Nephron (organoid): ENCODE results near the gene ERG.

Experiments used
- H3K27ac Mint-ChIP-seq, 3 experiments: 2 replicates each; pipeline ENCODE4 v1.8.0; 2020; ENCODE audit warnings: mixed read lengths in 3 of 3, mild to moderate bottlenecking in 2 of 3, moderate library complexity in 1 of 3
- H3K27me3 Mint-ChIP-seq: 2 replicates; pipeline ENCODE4 v1.8.0; 2021; ENCODE audit warnings: low read depth, mild to moderate bottlenecking, moderate library complexity, mixed read lengths
- H3K36me3 Mint-ChIP-seq: 2 replicates; pipeline ENCODE4 v1.8.0; 2020; ENCODE audit warnings: low read depth, mixed read lengths
- H3K4me1 Mint-ChIP-seq: 2 replicates; pipeline ENCODE4 v1.8.0; 2020; ENCODE audit warnings: mixed read lengths
- H3K4me3 Mint-ChIP-seq, 3 experiments: 2 replicates each; pipeline ENCODE4 v1.8.0; 2020; ENCODE audit warnings: mild to moderate bottlenecking in 3 of 3, mixed read lengths in 3 of 3, moderate library complexity in 2 of 3
- H3K9me3 Mint-ChIP-seq: 2 replicates; pipeline ENCODE4 v1.8.0; 2020; ENCODE audit warnings: mixed read lengths
- CTCF ChIP-seq, 3 experiments: fragments of 200-600 bp; sonication (generic); IDR thresholded peaks; one replicate each; pipeline ENCODE4 v1.5.0; 2021; ENCODE audit warnings: antibody characterized with exemption in 3 of 3; ENCODE audit not compliant: unreplicated experiment in 3 of 3

The ERG gene

GRCh38 chr21:38478782-38479181 is 19.5 kb downstream of the ERG start:
- no peak overlapping the region for H3K27ac Mint-ChIP-seq
- no peak for TF ChIP-seq CTCF (IDR thresholded peaks at IDR 0.05; ENCODE audit: unreplicated experiment in 3 of 3)
- no peak overlapping the region for H3K4me3 Mint-ChIP-seq
- no peaks in the 10 kb centered on the region for H3K36me3 Mint-ChIP-seq
- no peaks in the 10 kb centered on the region for H3K27me3 Mint-ChIP-seq
- H3K9me3 Mint-ChIP-seq: no peaks in the 10 kb centered on the region
- H3K4me1 Mint-ChIP-seq: peaks cover 6% of the 10 kb centered on the region

GRCh38 chr21:38477226-38477625 is 21.1 kb downstream of the ERG start:
- H3K36me3 Mint-ChIP-seq: no peaks in the 10 kb centered on the region
- peaks cover 6% of the 10 kb centered on the region for H3K27me3 Mint-ChIP-seq
- no peaks in the 10 kb centered on the region for H3K9me3 Mint-ChIP-seq
- no peak overlapping the region for H3K27ac Mint-ChIP-seq
- no peak overlapping the region for H3K4me3 Mint-ChIP-seq
- TF ChIP-seq CTCF (IDR thresholded peaks at IDR 0.05; ENCODE audit: unreplicated experiment in 3 of 3): no peak
- peaks cover 10% of the 10 kb centered on the region for H3K4me1 Mint-ChIP-seq

GRCh38 chr21:38476385-38476784 is 21.9 kb downstream of the ERG start:
- no peaks in the 10 kb centered on the region for H3K9me3 Mint-ChIP-seq
- peaks cover 6% of the 10 kb centered on the region for H3K27me3 Mint-ChIP-seq
- TF ChIP-seq CTCF (IDR thresholded peaks at IDR 0.05; ENCODE audit: unreplicated experiment in 3 of 3): no peak
- no peaks in the 10 kb centered on the region for H3K36me3 Mint-ChIP-seq
- H3K4me1 Mint-ChIP-seq: peaks cover 10% of the 10 kb centered on the region
- no peak overlapping the region for H3K4me3 Mint-ChIP-seq
- H3K27ac Mint-ChIP-seq: peak overlapping the region in 1 of 3 experiments; percentile 27

GRCh38 chr21:38475519-38475918 is 22.8 kb downstream of the ERG start:
- H3K27ac Mint-ChIP-seq: peak overlapping the region in 1 of 3 experiments; percentile 24
- H3K4me3 Mint-ChIP-seq: no peak overlapping the region
- TF ChIP-seq CTCF (IDR thresholded peaks at IDR 0.05; ENCODE audit: unreplicated experiment in 3 of 3): no peak
- peaks cover 6% of the 10 kb centered on the region for H3K27me3 Mint-ChIP-seq
- H3K9me3 Mint-ChIP-seq: no peaks in the 10 kb centered on the region
- no peaks in the 10 kb centered on the region for H3K36me3 Mint-ChIP-seq
- peaks cover 10% of the 10 kb centered on the region for H3K4me1 Mint-ChIP-seq

- H3K27me3 Mint-ChIP-seq: peaks cover 6% of the 10 kb centered on the region
- H3K36me3 Mint-ChIP-seq: no peaks in the 10 kb centered on the region
These were observed 23.5 kb downstream of the ERG start for GRCh38 chr21:38474796-38475195.

More at GRCh38 chr21:38474796-38475195, 23.5 kb downstream of the ERG start:
- H3K4me3 Mint-ChIP-seq: no peak overlapping the region
- no peaks in the 10 kb centered on the region for H3K9me3 Mint-ChIP-seq
- peaks cover 10% of the 10 kb centered on the region for H3K4me1 Mint-ChIP-seq
- no peak overlapping the region for H3K27ac Mint-ChIP-seq
- no peak for TF ChIP-seq CTCF (IDR thresholded peaks at IDR 0.05; ENCODE audit: unreplicated experiment in 3 of 3)
